ENCODE results near the gene TMEM245.

The TMEM245 gene

DNA sequence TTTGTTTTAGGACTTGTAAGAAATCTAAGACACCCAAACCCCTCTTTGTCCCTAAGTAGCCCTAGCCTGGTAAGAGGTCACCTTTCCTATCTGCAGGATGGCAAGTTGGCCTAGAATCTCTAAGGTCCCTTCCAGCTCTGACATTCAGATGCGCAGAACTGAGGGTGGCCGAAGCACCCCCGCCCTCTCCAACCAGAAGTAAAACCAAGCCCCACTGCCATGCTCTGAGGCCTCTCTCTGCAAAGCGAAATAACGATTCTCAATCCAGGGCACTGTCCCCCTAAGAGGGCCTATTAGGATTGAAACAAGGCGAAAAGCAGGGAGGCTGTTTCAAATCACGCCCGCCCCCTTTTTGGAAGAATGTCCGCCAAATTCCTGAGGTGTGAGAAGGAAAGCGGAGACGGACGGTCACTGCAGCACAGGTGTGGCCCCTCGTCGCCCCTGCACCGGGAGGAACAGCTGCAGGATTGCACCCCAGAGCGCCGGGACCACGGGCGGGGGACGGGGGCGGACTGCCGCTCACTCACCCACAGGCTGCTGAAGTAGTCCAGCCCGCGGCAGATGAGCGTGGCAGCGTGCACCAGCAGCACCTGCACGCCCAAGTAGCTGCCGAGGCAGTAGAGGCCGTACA, 824 bp downstream of the TMEM245 start:
- Histone ChIP-seq H3K36me3 (ENCODE audit: control insufficient read depth, insufficient read depth, low read length) (no peaks in the 10 kb centered on the region), H3K4me2 (ENCODE audit: low read length) (peak overlapping the region; percentile 92), H3K9me3 (ENCODE audit: control insufficient read depth, low read length) (no peaks in the 10 kb centered on the region), H3K27me3 (ENCODE audit: control insufficient read depth, insufficient read depth, low read length) (no peaks in the 10 kb centered on the region), H3K27ac (no peak overlapping the region), H3K9ac (no peak overlapping the region), H3K4me3 (ENCODE audit: low read depth, low read length) (peak overlapping the region; percentile 76), H2AFZ (peak overlapping the region; percentile 3), H3K4me1 (peaks cover 3% of the 10 kb centered on the region), H3K79me2 (peaks cover 28% of the 10 kb centered on the region)
- TF ChIP-seq, protein P1, sequence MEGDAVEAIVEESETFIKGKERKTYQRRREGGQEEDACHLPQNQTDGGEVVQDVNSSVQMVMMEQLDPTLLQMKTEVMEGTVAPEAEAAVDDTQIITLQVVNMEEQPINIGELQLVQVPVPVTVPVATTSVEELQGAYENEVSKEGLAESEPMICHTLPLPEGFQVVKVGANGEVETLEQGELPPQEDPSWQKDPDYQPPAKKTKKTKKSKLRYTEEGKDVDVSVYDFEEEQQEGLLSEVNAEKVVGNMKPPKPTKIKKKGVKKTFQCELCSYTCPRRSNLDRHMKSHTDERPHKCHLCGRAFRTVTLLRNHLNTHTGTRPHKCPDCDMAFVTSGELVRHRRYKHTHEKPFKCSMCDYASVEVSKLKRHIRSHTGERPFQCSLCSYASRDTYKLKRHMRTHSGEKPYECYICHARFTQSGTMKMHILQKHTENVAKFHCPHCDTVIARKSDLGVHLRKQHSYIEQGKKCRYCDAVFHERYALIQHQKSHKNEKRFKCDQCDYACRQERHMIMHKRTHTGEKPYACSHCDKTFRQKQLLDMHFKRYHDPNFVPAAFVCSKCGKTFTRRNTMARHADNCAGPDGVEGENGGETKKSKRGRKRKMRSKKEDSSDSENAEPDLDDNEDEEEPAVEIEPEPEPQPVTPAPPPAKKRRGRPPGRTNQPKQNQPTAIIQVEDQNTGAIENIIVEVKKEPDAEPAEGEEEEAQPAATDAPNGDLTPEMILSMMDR (IDR thresholded peaks at IDR 0.05): no peak

DNA sequence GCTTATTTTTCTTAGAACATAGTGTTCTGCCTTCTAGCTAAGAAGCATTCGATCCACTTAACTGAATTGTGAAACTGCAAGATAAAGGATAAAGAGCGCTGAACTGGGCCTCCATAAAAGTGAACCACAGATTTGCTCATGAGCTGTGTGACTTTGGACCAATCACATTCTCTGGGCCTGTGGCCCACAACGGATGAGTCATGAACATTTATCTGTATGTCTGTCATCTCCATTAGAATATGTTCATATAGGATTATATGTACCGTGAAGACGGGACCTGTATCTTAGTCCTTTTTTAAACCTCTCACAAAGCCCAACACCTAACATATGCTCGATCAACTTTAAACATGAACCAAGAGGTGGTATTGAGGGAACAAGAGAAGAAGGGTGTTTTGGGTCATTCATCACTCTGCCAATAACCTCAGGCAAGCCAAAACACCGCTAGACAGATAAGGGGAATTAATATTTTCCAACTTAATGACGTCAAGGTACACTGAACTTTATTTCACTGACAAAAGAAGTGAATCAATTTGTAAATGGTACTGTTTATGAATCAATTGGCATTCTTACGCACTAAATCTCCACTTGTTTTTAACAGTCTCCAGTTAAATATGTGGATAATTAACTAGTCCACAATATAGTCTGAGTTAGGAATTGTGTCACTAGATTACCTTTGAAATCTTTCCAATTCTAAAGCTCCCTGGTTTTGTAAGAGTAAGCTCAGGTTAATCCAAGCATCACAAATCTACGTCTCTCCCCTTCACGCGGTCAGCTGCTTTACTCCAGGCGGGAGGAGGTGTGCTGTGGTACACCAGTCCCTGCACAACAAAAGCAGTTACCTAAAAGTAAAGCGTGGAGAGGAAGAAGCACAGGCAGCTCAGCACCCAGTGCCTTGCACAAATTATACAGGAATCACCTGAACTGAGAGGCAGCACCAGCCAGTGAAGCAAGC, 1.6 kb downstream of the TMEM245 start:
- H3K4me2 ChIP-seq (ENCODE audit: low read length): peak overlapping the region; percentile 92
- H3K9me3 ChIP-seq (ENCODE audit: control insufficient read depth, low read length): no peaks in the 10 kb centered on the region
- H2AFZ ChIP-seq: no peak overlapping the region
- H3K79me2 ChIP-seq: peaks cover 28% of the 10 kb centered on the region
- TF ChIP-seq, protein P1 (IDR thresholded peaks at IDR 0.05): no peak
- H3K27ac ChIP-seq: no peak overlapping the region
- H3K4me1 ChIP-seq: peaks cover 3% of the 10 kb centered on the region
- no peak overlapping the region for H3K9ac ChIP-seq
- peak overlapping the region; percentile 76 for H3K4me3 ChIP-seq (ENCODE audit: low read depth, low read length)
- H3K36me3 ChIP-seq (ENCODE audit: control insufficient read depth, insufficient read depth, low read length): no peaks in the 10 kb centered on the region
- no peaks in the 10 kb centered on the region for H3K27me3 ChIP-seq (ENCODE audit: control insufficient read depth, insufficient read depth, low read length)

DNA sequence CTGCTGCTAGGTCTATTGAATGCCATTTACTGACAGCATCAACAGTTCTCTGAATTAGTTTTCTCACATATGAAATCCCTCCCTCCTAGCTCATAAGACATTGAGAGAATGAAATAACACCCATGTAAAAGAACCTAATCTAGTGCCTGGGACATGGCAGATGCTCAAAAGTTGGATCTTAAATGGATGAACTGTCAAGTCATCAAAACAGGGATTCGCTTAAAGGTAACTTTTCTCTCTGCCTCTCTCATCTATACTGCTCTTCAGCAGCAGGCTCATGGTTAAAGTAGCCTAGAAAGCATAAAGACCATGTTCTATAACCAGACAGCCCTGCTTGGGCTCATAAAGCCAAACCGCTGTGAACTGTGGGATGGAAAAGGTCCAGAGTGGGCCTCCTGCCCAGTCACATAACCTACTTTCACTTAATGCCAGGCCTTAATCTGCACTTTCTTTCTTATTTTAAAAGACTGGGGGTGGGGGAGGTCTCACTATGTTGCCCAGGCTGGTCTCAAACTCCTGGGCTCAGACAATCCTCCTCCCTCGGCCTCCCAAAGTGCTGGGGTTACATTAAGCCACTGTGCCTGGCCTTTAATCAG, 3.7 kb downstream of the TMEM245 start:
- H3K79me2 ChIP-seq: peaks cover 28% of the 10 kb centered on the region
- TF ChIP-seq, protein P1 (IDR thresholded peaks at IDR 0.05): no peak
- no peak overlapping the region for H2AFZ ChIP-seq
- H3K4me3 ChIP-seq (ENCODE audit: low read depth, low read length): no peak overlapping the region
- H3K27me3 ChIP-seq (ENCODE audit: control insufficient read depth, insufficient read depth, low read length): no peaks in the 10 kb centered on the region
- H3K36me3 ChIP-seq (ENCODE audit: control insufficient read depth, insufficient read depth, low read length): no peaks in the 10 kb centered on the region
- H3K4me1 ChIP-seq: peaks cover 3% of the 10 kb centered on the region
- no peak overlapping the region for H3K27ac ChIP-seq
- H3K9me3 ChIP-seq (ENCODE audit: control insufficient read depth, low read length): no peaks in the 10 kb centered on the region
- H3K9ac ChIP-seq: no peak overlapping the region
- no peak overlapping the region for H3K4me2 ChIP-seq (ENCODE audit: low read length)

DNA sequence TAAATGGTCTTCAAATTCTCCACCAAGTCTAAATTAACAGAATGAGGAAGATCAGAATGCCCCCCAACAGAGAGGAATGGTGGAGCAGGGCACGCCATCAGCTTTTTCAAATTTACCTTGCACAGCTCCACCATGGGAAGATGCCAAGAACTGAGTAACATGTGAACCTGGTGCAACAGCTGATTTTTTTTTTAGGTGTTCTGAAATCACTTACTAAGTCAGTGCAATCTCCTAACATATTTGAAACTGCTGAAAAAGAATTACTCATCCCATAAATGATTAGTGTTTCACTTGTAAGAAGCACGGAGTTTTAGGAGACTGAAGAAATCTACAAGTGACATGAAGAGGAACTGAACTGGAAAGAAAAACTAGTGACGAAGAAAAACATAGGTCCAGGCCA, 5.1 kb downstream of the TMEM245 start:
- peaks cover 3% of the 10 kb centered on the region for H3K4me1 ChIP-seq

More for the DNA sequence above, 5.1 kb downstream of the TMEM245 start:
- Histone ChIP-seq H3K27me3 (ENCODE audit: control insufficient read depth, insufficient read depth, low read length) (no peaks in the 10 kb centered on the region), H3K4me3 (ENCODE audit: low read depth, low read length) (no peak overlapping the region), H3K79me2 (peaks cover 28% of the 10 kb centered on the region), H3K27ac (no peak overlapping the region), H3K4me2 (ENCODE audit: low read length) (no peak overlapping the region), H3K9ac (no peak overlapping the region), H3K36me3 (ENCODE audit: control insufficient read depth, insufficient read depth, low read length) (no peaks in the 10 kb centered on the region), H2AFZ (no peak overlapping the region), H3K9me3 (ENCODE audit: control insufficient read depth, low read length) (no peaks in the 10 kb centered on the region)
- TF ChIP-seq, protein P1 (IDR thresholded peaks at IDR 0.05): no peak
